ENCODE measurements around the gene ST3GAL2.

- TF ChIP-seq POLR2A (IDR thresholded peaks at IDR 0.05), result no peak
- TF ChIP-seq CTCF (IDR thresholded peaks at IDR 0.05), result no peak
Measured at GRCh38 chr16:70430667-70431536, 8.0 kb downstream of the ST3GAL2 start.
